Renal cortex interstitium (tissue), 11 donors: ENCODE results near the gene ADGRB3. TPM values are rescaled to one million over a fixed set of nuclear protein-coding genes. Genes with fewer than 3 reads are reported as not detected.
"Not testable (repeated sequence)": the region's sequence is repeated elsewhere in the genome, so short reads cannot be mapped to it uniquely, and the experiment has no call there.

ENCODE experiments used
- DNase-seq, 11 donors: peaks; one replicate each; pipeline ENCODE4 v3.0.0-alpha.2; 2013; ENCODE audit warnings: low read depth in 9 of 11, low spot score in 4 of 11; ENCODE audit errors: extremely low read depth in 1 of 11
- polyA plus RNA-seq, 3 donors: library from polyadenylated mRNA; unstranded; fragments of 120-200 nt; gene quantifications; one replicate each; pipeline ENCODE4 v1.2.1, GENCODE V29; 2013; ENCODE audit not compliant: insufficient read length in 3 of 3

Gene ADGRB3
- polyA plus RNA-seq, 3 donors = 3.3 to 3.6 (median 3.6) TPM

DNA sequence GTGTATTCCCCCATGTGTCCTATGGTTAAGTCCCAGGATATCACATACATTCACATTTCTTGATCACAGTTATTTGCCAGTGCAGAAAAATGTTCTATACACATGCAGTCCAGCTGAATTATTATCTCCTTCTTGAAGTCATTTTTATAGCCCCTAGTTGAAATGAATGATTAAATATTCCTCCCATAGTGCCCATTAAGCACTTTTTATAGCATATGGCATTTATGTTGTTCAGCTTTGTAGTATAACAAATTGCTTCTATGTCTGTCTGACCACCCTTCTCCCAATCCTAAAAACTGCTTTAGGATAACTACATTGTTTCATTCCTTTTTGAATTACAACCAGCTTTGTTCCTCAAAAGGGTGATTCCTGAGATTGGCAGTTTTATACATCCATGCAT is 123.5 kb downstream of the ADGRB3 start:
- no peak for DNase-seq

DNA sequence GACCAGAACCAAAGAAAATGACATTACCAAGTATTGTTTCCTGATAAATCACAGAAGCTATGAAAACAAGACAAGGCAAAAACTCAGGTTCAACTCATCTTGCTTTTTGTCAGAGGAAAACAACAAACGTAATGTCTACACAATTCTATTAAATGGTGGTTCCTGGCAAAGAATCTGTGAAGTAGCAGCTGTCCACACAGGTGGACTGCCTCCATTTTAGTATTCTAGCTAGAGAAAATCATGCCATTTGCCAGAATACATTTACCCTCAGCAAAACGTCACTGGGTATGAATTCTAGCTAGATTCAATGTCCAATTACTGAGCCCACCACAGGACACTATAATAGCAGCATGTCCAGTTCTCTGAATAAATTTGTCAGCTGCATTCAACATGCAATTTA is 125.4 kb downstream of the ADGRB3 start:
- no peak for DNase-seq

DNA sequence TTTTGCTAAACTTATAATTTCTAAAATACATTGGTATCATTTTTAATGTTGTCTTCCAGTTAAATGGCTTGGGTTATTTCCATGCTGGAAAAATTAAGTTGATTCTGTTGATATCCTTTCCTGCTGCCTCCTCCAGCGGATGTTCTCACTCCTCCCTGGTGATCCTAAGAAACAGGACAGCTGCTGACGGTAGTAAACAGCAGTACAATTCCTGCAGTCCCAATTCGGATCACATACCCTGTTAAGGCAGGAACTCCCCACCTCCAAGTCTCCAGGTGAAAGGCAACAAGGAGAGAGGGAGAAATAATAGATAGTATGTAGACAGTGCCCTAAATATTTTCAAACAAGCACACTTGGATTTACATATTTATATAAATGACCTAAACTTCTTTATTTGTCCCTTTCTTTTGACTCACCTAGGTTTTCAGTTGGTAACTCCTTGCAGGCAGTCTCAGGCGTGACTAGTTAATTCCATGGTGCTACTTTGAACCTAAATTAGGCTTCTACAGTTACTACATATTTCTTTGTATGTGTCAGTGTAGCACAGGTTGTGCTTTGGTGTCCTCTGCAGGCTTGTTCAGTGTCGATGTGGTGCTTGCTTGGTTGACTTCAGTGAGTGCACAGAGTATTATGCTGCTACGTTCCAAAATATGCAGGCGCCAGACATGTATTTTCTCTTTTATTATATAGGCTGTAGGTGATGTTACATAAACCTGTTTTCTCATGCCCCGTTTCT is 126.0 kb downstream of the ADGRB3 start:
- DNase-seq = no peak

DNA sequence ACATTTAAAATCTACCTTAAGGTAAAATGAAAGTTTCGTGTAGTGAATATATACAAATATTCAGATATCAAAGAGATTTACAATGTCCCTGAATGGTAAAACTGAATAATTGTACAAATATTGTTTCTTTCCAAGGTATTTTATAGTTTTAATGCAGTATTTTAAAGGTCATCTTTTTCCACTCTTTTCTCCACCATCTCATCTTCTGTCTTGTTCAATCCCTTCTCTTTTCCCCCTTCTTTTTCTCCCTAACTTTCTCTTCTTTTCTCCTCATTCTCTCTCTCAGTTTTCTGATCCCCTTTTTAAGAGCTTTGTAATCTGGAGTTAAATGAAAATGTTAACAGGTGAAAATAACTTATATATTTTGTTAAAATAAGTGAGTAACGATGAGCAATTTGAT is 126.9 kb downstream of the ADGRB3 start:
- no peak for DNase-seq

DNA sequence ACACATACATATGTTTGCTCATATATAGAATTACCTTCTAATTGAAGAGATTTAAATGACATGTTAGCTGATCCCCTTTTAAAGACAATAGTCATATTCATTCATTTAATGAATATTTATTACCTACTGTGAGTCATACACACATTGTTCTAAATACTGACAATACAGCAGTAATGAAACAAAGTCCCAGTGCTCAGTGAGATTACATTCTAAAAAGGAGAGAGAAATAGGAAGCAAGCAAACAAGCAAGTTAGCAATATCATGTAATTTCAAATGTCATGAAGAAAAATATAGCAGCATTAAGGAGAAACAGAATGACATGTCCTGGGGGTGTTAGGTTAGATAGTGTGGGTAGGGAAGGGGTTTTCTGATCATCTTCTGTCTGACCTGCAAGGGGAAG is 136.3 kb downstream of the ADGRB3 start:
- DNase-seq = no peak

DNA sequence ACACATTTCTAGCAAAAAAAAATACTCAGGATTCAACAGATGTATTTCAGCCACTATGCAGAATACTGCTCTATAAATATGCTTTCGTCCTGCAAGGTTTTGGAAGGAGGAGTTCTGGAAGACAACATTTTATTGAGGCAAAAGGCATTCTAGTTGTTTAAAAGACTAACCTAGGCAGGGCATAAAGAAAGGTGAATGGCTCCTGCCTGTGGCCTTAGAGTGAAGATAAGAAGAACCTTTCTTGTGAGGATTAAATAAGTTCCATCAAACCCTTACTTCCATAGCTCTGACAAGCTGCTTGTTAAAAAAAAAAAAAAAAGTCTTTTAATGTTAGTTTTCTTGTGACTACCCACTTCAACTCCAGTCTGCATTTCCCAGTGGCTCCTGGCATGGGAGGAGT is 139.8 kb downstream of the ADGRB3 start:
- DNase-seq = no peak

DNA sequence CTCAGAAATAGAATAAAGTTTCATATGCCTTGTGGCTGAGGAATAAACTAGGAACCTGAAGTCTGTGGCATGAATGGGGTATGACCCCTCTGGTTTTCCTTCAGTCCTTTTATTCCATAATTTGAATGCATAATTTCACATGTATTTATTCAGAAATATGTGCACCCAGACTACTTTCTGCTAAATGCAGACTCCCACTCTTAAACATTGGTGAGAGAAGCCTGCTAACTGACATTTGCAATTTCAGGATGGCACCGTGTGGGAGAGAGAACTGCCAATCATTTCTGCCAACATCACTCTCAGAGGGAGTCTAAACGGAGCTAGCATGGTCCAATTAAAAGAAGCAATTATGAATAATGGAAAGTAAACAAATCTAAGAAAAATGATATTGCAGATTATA is 141.3 kb downstream of the ADGRB3 start:
- DNase-seq = no peak

DNA sequence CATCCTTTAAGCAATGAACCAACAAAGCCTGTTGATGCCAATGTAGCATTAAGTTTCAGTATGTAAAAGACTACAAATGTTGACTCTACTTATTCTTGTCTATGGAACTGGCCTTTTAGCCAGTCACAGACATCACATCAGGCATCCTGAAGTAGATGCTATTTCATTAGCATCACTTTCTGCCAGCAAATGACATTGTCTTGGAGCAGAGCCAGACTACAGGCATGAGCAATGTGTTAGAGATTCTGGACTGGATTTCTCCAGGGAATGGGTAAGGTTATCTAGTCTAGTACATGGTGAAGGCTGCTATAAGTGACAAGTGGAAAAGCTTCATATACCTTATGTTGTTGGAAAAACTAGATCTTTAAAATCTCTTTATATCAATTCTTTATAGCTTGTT is 142.9 kb downstream of the ADGRB3 start:
- no peak for DNase-seq

DNA sequence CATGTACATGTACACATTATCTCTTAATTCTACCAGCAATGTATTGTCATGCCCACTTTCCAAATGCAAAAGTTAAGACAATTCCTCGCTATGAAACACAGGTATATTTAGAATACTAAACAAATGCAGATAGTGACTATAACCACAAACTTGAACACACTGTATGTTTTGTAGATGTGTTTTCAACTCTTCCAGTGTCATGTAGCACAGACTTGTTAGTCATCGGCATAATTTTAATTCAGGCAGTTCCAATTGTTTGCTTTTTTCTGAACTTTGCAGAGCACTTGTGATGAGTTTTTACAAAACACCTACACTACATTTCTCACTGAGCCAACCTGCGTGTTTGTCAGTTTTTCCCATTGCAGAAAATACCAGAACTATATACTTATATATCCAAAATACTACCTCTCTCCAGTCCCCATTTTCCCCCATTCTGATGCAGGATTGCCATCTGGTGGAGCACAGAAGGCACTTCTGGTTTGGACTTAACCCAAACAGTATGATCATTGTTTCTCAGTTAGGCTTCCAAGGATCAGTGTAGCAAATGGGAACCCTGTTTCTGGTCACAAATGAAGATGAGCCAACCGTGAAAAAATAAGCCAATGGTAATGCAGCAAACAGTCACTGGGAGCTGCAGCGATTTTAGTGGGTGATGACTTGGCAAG is 143.4 kb downstream of the ADGRB3 start:
- peak in 10 of 11 donors; percentile 9 to 47 (median 29) for DNase-seq

DNA sequence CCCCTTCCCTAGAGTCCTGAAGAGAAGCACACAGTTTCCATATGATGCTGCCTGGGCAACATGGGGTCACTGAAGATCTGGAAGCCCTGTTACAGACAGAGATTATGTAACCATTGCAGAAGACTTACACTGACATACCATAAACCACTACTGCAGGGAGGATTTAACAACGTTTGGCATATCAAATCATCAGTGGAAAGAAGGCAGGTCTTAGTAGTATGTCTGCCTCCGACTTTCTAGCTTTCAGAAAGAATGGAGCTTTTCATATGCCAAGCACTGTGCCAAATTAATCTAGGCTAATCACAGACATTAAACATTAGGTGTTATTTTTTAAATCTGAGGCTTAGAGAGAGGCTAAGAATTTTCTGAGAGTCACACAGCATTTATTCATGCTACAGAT is 144.3 kb downstream of the ADGRB3 start:
- no peak for DNase-seq

DNA sequence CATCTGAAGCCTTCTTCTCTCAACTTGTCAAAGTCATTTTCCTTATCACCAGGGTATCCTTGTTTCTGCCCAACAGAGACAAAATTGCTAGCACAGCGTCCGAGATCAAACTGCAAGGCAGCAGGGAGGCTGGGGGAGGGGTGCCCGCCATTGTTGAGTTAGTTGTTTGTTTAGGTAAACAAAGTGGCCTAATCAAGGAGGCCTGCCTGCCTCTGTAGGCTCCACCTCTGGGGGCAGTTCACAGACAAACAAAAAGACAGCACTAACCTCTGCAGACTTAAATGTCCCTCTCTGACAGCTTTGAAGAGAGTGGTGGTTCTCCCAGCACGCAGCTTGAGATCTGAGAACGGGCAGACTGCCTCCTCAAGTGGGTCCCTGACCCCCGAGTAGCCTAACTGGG is 155.0 kb downstream of the ADGRB3 start:
- not testable (repeated sequence) for DNase-seq

DNA sequence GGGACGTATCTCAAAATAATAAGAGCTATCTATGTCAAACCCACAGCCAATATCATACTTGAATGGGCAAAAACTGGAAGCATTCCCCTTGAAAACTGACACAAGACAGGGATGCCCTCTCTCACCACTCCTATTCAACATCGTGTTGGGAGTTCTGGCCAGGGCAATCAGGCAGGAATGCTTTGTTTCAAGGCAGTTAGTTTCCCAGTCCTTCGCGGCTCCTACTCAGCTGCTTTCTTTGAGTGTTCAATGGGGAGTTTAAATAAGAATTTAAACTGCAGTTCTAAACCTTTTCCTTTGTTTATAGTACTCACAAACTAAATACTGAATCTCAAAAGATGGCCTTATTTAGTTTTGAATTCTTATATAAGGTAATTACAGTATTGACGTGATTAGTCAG is 179.9 kb downstream of the ADGRB3 start:
- not testable (repeated sequence) for DNase-seq

DNA sequence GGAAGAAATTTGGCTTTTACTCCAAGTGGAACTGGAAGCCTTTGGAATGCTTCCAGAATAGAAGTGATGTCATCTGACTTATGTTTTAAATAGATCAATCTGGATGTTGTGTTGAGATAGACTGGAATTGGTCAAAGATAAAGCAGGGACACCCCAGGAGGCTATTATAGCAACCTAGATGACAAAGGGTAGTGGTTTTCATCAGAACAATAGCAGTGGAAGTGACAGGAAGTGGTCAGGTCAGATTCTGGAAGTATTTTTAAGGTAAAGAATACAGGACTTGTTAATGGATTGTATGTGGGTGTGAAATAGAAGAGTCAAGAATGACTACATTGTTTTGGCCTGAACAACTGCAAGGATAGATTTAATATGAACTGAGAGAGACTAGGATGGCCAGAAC is 191.4 kb downstream of the ADGRB3 start:
- no peak for DNase-seq

DNA sequence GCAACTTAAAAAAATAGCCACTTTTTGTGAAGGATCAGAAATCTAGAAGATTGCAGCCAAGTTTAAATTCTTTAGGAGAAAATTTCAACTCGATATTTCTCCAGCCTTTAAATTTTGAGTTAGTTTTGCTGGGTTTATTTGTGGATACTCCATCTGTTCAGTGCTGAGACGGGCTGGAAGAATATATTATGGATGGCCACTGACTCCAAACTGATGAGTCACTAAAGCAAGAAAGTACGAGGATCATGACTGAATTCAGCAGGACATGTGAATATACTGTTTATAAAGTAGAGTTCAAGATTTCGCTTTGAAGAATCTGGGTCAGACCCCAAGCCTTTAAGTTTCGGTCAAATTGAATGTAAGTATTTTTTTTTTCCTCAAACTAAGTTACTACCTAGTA is 199.5 kb downstream of the ADGRB3 start:
- no peak for DNase-seq

DNA sequence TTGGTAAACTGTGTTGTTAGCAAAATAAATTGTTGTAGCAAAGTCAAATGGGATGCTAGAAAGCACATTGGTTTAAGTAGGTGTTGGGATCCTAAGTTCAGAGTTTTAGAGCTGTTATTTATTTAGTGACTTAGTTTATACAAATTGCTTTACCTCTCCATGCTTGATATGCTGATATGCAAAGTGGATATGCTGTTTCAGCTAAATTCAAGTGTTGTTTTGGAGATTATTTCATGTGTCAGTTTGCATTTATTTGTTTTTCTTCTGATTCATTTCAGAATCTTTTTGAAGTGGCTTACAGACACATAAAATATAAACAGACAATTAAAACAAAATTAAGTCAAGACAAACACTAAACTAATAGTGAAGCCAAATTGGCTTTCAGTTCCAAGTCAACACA is 203.5 kb downstream of the ADGRB3 start:
- no peak for DNase-seq

DNA sequence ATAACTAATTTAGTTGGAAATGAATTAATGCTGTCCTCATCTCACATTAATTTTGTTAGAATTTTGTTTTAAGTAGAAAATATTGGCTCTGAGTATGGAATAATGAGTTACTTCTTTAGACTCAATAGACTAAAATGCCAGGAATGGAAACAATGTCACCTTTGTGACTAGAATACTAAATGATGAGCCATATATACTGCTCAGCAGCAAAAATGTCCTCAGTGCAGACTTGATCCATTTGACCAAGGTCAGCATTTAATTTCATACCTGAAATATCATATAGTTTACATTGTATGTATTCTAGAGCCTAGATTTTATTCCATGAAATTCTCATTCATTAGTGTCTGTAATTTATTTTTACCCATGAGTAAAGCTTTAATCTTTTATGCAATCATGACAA is 217.7 kb downstream of the ADGRB3 start:
- DNase-seq = no peak

DNA sequence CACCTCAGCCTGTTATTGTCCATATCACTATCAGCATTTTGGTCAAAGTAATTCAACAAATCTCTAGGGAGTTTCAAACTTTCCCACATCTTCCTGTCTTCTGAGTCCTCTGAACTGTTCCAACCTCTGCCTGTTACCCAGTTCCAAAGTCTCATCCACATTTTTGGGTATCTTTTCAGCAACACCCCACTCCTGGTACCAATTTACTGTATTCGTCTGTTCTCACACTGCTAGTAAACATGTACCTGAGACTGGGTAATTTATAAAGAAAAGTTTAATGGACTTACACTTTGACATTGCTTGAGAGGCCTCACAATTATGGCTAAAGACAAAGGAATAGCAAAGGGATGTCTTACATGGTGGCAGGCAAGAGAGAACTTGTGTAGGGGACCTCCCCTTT is 224.2 kb downstream of the ADGRB3 start:
- no peak for DNase-seq

DNA sequence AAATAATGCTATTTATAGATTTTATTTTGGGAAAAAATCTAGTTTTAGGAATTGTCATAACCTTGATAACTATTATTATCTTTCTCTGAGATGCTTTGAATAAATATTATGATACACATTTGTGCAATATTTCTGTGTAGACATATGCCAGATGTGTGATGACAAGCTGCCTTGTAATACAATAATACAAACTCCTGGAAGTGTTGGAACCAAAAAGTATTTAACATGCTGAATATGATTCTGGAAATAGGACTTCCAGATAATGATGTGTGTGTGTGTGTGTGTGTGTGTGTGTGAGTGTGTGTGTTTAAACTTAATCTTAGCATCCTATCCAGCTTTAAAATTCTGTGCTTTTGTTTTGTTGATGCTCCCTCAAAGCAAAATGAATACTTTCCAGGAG is 233.6 kb downstream of the ADGRB3 start:
- DNase-seq = no peak

DNA sequence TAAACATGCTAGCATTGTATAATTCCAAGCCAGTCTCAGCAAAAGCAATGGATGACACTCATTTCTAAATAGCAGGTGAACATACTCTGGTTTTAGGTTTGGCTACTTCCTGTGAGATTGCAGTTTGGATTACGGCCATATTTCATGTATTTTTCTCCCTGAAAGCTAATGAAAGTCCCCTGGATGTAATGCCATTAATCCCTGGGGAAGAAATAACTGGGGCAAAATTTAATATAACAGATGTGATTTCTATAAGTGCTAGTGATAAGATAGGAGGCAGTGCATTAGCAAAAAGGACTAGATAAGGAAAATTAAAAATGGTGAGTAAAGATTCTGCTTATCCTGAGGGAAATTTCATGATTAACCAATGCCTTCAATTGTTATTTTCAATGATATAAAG is 238.2 kb downstream of the ADGRB3 start:
- no peak for DNase-seq

DNA sequence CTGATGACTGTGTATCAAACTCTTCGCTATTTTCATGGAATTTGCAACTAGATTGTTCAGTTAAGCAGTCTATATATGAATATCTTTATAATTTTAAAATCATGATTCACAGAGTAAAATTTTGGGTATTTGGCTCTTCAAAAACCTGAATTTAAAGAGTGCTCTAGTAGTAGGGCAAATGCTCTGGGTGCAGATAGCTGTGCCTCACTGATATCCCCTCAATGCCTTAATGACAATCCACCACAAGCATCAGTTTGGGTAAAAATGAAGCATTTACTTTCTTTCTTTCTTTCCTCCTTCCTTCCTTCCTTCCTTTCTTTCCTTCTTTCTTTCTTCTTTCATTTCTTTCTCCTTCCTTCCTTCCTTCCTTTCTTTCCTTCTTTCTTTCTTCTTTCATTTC is 239.7 kb downstream of the ADGRB3 start:
- no peak for DNase-seq

DNA sequence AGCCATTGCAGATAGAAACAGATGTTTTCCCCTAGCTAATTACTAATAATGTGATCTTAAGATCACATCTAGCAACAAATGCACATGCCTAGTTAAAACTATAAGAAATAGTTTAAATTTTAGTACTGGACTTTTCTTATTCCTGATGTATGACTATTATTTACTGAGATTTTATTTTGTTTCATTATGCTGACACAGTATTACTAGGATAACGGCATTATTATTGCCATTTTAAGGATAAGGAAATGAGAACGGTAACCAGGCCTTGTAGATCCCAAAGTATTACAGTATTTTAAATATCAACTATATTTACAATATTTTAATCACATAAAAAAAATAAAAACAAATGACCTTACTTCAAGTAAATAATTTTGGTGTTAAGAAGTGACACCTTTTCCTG is 240.3 kb downstream of the ADGRB3 start:
- DNase-seq = no peak
